Neural progenitor cell (in vitro differentiated cells): Measurements from ENCODE around the gene SPOCK3.

ENCODE experiments used
- CTCF ChIP-seq: fragments of 200-600 bp; sonication (generic); IDR thresholded peaks from 2 replicates; pipeline ENCODE4 v1.5.1; 2017; ENCODE audit warnings: antibody characterized with exemption, mild to moderate bottlenecking
- EZH2phosphoT487 ChIP-seq: fragments of 200-600 bp; sonication (generic); IDR thresholded peaks from 2 replicates; pipeline ENCODE4 v1.6.1; 2017; ENCODE audit warnings: antibody characterized with exemption

GRCh38 chr4:166836865-166837264 lies 397.4 kb downstream of the SPOCK3 start:
- TF ChIP-seq CTCF, result no peak
- TF ChIP-seq EZH2phosphoT487, result no peak
